ENCODE measurements around the gene COMP.

GRCh38 chr19:18761531-18762110 lies 29.5 kb downstream of the COMP start:
- no peak for TF ChIP-seq CTCF (IDR thresholded peaks at IDR 0.05)
- no peak for TF ChIP-seq POLR2A (IDR thresholded peaks at IDR 0.05; ENCODE audit: low read depth)
- no peak for TF ChIP-seq EP300 (IDR thresholded peaks at IDR 0.05)

Data from esophagus muscularis mucosa (tissue), 4 donors.